HEK293T (cell line): ENCODE results near the gene RFNG.

Experiments used
- CTCF ChIA-PET: fragments of 350-600 bp; formaldehyde crosslinking; extraction: SDS; loops from one replicate; lab custom pipeline; 2021; ENCODE audit warnings: antibody characterized with exemption, inconsistent platforms; lab: Yijun Ruan, JAX
- POLR2A ChIA-PET: fragments of 350-600 bp; formaldehyde crosslinking; extraction: SDS; loops from one replicate; lab custom pipeline; 2020; ENCODE audit warnings: antibody characterized with exemption, inconsistent platforms; lab: Yijun Ruan, JAX
- DNase-seq: peaks from one replicate; pipeline ENCODE4 v3.0.0; 2012; ENCODE audit warnings: mixed read lengths; ENCODE audit errors: extremely low spot score
- ARNT ChIP-seq: fragments of 450-650 bp; IDR thresholded peaks from 2 replicates; pipeline ENCODE4 v1.6.1; 2017; ENCODE audit warnings: mild to moderate bottlenecking
- BHLHE40 ChIP-seq: fragments of 450-650 bp; IDR thresholded peaks from 2 replicates; pipeline ENCODE4 v1.6.1; 2016; ENCODE audit warnings: mild to moderate bottlenecking, moderate library complexity, borderline replicate concordance
- CTBP1 ChIP-seq: fragments of 450-650 bp; IDR thresholded peaks from 2 replicates; pipeline ENCODE4 v1.6.1; 2016; ENCODE audit warnings: borderline replicate concordance
- ELF4 ChIP-seq: fragments of 450-650 bp; IDR thresholded peaks from 2 replicates; pipeline ENCODE4 v1.6.1; 2017; ENCODE audit warnings: antibody characterized with exemption
- FOXA1 ChIP-seq: fragments of 450-650 bp; IDR thresholded peaks from 2 replicates; pipeline ENCODE4 v1.6.1; 2016; ENCODE audit warnings: mild to moderate bottlenecking
- FOXK2 ChIP-seq: fragments of 450-650 bp; IDR thresholded peaks from 2 replicates; pipeline ENCODE4 v1.6.1; 2016; ENCODE audit warnings: mild to moderate bottlenecking
- FOXM1 ChIP-seq: fragments of 450-650 bp; IDR thresholded peaks from 2 replicates; pipeline ENCODE4 v1.6.1; 2017; ENCODE audit warnings: mild to moderate bottlenecking, borderline replicate concordance
- HDGF ChIP-seq: fragments of 450-650 bp; IDR thresholded peaks from 2 replicates; pipeline ENCODE4 v1.6.1; 2017; ENCODE audit warnings: antibody characterized with exemption, borderline replicate concordance
- L3MBTL2 ChIP-seq: fragments of 450-650 bp; conservative IDR thresholded peaks from 2 replicates; pipeline ENCODE4 v1.6.1; 2016; ENCODE audit warnings: mild to moderate bottlenecking
- LEF1 ChIP-seq: fragments of 450-650 bp; IDR thresholded peaks from 2 replicates; pipeline ENCODE4 v1.6.1; 2017; ENCODE audit warnings: mild to moderate bottlenecking, borderline replicate concordance
- NFRKB ChIP-seq: fragments of 450-650 bp; IDR thresholded peaks from 2 replicates; pipeline ENCODE4 v1.6.1; 2016; ENCODE audit warnings: mild to moderate bottlenecking, moderate library complexity
- SP1 ChIP-seq: fragments of 450-650 bp; IDR thresholded peaks from 2 replicates; pipeline ENCODE4 v1.6.1; 2017
- SUZ12 ChIP-seq: fragments of 450-650 bp; IDR thresholded peaks from 2 replicates; pipeline ENCODE4 v1.6.1; 2016; ENCODE audit warnings: mild to moderate bottlenecking
- TARDBP ChIP-seq: fragments of 450-650 bp; IDR thresholded peaks from 2 replicates; pipeline ENCODE4 v1.6.1; 2016
- ZNF384 ChIP-seq: fragments of 450-650 bp; IDR thresholded peaks from 2 replicates; pipeline ENCODE4 v1.6.1; 2016
- TF ChIP-seq, protein P1 (sequence below): fragments of 450-650 bp; IDR thresholded peaks from 2 replicates; pipeline ENCODE4 v1.6.1; 2016

RFNG gene

DNA sequence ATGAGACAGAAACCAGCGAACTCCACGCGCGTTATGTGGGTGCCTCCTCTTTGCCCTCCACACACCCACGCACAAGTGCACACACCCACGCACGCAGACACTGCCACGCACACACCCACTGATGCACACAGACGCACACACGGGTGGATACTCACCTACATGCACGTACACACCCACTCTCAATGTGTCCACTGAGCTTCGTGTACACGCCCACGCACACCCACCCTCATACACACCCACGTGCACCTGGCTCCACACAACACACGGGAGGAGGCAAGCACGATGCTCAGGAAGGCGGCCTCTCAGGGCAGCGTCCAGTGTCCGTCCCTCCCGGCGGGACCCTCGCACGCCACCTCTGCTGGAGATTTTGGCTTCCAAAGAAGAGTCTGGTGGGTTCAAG lies 4.2 kb downstream of the RFNG start:
- ChIA-PET POLR2A (no interaction called here), CTCF (no interaction called here)
- DNase-seq = no peak

DNA sequence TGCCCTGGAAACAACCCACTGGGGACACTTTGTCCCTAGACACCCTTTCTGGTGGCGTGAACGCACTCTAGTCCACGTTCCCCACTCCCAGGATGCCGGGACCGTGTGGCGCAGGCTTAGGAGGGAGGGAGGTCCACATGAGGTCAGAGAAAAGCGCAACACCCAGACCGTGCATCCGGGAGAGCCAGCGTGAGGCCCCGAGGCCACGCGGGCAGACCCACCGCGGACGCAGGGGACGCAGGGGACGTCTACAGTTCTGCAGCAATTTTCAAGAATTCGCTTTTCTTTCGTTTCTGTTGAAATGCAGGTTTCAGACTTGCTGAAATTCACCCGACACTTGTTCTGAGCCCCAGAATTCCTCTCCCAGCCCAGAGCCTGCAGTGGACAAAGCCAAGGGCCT lies 4.7 kb downstream of the RFNG start:
- no peak for DNase-seq
- CTCF ChIA-PET = no interaction called here
- POLR2A ChIA-PET = no interaction called here
- TF ChIP-seq ARNT (no peak), SP1 (no peak), BHLHE40 (no peak), LEF1 (no peak), FOXK2 (no peak), CTBP1 (no peak), FOXA1 (no peak), FOXM1 (no peak), ZNF384 (no peak), SUZ12 (no peak), TARDBP (no peak), ELF4 (no peak), HDGF (no peak), NFRKB (no peak)
- TF ChIP-seq, protein P1, sequence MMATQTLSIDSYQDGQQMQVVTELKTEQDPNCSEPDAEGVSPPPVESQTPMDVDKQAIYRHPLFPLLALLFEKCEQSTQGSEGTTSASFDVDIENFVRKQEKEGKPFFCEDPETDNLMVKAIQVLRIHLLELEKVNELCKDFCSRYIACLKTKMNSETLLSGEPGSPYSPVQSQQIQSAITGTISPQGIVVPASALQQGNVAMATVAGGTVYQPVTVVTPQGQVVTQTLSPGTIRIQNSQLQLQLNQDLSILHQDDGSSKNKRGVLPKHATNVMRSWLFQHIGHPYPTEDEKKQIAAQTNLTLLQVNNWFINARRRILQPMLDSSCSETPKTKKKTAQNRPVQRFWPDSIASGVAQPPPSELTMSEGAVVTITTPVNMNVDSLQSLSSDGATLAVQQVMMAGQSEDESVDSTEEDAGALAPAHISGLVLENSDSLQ = no peak

More for the DNA sequence above, 4.2 kb downstream of the RFNG start:
- TF ChIP-seq SUZ12 = no peak
- TF ChIP-seq FOXA1 = no peak
- TF ChIP-seq LEF1 = no peak
- TF ChIP-seq TARDBP = no peak
- no peak for TF ChIP-seq L3MBTL2
- no peak for TF ChIP-seq NFRKB
- no peak for TF ChIP-seq FOXK2
- no peak for TF ChIP-seq ZNF384
- TF ChIP-seq BHLHE40 = no peak
- no peak for TF ChIP-seq ELF4
- TF ChIP-seq ARNT = no peak
- TF ChIP-seq HDGF = no peak
- TF ChIP-seq SP1 = no peak
- no peak for TF ChIP-seq CTBP1
- TF ChIP-seq, protein P1 = no peak

DNA sequence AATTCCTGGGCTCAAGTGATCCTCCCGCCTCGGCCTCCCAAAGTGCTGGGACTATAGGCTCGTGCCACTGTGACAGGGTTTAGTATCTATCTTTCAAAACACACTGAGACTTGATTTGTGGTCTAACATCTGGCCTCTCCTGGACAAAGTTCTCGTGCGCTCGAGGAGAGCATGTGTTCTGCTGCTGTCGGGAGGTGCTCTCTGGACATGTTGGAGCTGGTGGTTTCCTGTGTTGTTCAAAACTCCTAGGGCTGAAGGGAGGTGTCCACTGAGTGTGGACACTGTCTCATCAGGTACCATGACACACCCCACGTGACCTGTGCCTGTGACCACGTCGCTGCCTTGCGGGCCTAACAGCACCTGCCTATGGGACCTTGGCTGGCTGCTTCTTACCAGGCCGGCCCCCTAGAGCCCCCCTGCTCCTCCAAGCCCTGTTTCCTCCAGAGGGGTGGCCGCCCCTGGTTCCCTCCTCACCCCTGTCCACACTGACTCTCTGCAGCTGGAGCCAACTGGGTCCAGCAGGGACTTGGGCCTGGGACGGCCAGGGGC lies 5.6 kb downstream of the RFNG start:
- no peak for TF ChIP-seq FOXA1
- no peak for TF ChIP-seq SUZ12
- TF ChIP-seq SP1 = no peak
- TF ChIP-seq ELF4 = no peak
- TF ChIP-seq, protein P1 = no peak
- no peak for TF ChIP-seq L3MBTL2
- TF ChIP-seq FOXK2 = no peak
- no peak for TF ChIP-seq TARDBP
- TF ChIP-seq CTBP1 = no peak
- TF ChIP-seq NFRKB = no peak
- no peak for TF ChIP-seq LEF1
- no peak for TF ChIP-seq ARNT
- TF ChIP-seq FOXM1 = no peak
- no peak for TF ChIP-seq BHLHE40
- no peak for TF ChIP-seq ZNF384
- TF ChIP-seq HDGF = no peak
- DNase-seq = no peak
- ChIA-PET POLR2A (no interaction called here), CTCF (no interaction called here)

DNA sequence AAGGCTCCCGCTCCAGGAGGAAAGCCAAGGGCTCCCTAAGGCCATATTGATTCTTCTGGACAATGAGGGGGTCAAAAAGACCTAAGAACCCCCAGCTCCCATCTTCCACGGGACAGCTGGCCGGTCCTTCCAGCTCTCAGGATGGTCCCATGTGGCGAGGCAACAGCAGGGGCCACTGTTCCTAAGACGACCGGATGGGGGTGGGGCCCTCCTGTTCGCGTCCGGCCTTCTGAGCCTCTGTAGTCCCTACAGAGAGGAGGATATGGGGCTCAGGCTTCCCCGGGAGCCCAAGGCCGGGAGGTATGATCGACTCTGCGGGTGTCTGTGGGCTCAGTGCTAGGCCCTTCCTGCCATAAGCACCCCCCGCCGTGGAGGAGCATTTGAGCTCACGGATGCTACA lies 8.1 kb downstream of the RFNG start:
- no peak for TF ChIP-seq ELF4
- TF ChIP-seq SP1 = no peak
- TF ChIP-seq FOXM1 = no peak
- TF ChIP-seq ARNT = no peak
- TF ChIP-seq CTBP1 = no peak
- no peak for TF ChIP-seq TARDBP
- TF ChIP-seq SUZ12 = no peak
- no peak for TF ChIP-seq NFRKB
- ChIA-PET CTCF (interaction anchor here (1.1 kb wide), 1 partner anchor 13 kb away, joined by 5 read pairs; no protein-coding TSS in a partner anchor), POLR2A (interaction anchor here (0.7 to 1.5 kb wide), 5 partner anchors 9 to 151 kb away, joined by 3 to 7 read pairs (median 3); partner anchors contain the start of genes CENPX and LRRC45)
- DNase-seq = no peak

DNA sequence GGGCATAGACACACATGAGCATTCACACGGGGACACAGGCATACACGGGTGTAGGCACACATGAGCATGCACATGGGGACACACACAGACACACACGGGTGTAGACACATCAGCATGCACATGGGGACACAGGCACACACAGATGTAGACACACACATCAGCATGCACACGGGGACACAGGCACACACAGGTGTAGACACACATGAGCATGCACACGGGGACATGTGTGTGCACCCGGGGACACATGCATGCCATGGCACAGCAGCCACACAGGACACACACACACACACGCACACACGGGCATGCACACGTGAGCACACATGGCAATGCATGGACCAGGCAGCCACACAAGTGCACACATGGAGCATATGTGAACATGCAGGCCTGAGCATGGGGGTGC lies 9.0 kb downstream of the RFNG start:
- TF ChIP-seq FOXA1 = no peak
- no peak for TF ChIP-seq CTBP1
- POLR2A ChIA-PET = interaction anchor here (1.0 to 1.5 kb wide), 2 partner anchors 8 to 56 kb away, joined by 4 to 7 read pairs; no protein-coding TSS in a partner anchor
- CTCF ChIA-PET = interaction anchor here (1.1 kb wide), 1 partner anchor 12 kb away, joined by 5 read pairs; no protein-coding TSS in a partner anchor
- DNase-seq = no peak

DNA sequence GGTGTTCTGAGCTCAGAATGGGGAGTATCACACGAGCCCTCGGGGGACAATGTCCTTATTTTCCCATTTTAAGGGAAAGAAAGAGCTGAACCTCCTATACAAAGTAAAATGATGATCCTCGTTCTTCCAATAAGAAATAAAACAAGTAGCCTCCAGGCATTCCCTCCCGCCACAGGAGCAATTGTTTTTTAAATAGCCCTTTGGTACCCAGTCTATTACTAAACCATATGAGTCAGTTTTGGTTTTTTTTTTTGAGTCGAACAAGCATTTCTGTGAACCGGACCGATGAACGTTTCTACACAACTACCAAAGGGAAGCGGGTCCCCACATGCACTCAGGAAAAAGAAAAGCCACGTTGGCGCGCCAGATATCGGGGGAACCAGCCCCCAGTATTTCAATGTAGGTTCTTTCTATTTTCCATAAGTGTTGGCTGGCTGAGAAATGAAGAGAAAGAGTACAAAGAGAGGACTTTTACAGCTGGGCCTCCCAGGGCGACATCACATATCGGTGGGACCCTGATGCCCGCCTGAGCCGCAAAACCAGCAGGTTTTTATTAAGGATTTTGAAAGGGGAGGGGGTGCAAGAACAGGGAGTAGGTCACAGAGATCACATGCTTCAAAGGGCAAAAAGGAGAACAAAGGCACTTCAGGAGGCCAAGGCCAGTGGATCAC lies 10.3 kb downstream of the RFNG start:
- ChIA-PET POLR2A (interaction anchor here (1.1 to 1.5 kb wide), 3 partner anchors 9 to 105 kb away, joined by 3 read pairs; partner anchors contain the start of gene PYCR1), CTCF (interaction anchor here (1.1 kb wide), 1 partner anchor 21 kb away, joined by 3 read pairs; no protein-coding TSS in a partner anchor)
- DNase-seq = no peak
- TF ChIP-seq LEF1 (no peak), TARDBP (no peak), FOXA1 (no peak), NFRKB (no peak), L3MBTL2 (no peak), SUZ12 (no peak), BHLHE40 (no peak), FOXM1 (no peak), FOXK2 (no peak), HDGF (no peak), ARNT (no peak), SP1 (no peak), ELF4 (no peak), ZNF384 (no peak)
- TF ChIP-seq, protein P1 = no peak
